Activated gamma-delta T cell (primary cell): ENCODE results near the gene KIF12.

ENCODE experiments used
- DNase-seq: peaks from one replicate; lab custom pipeline; 2025; lab: John Stamatoyannopoulos, UW

The KIF12 gene

GRCh38 chr9:114123031-114123977, 24.2 kb upstream of the KIF12 start:
- no peak for DNase-seq

- DNase-seq: no peak
Measured at GRCh38 chr9:114122136-114123027, 23.3 kb upstream of the KIF12 start.

- no peak for DNase-seq
Measured at GRCh38 chr9:114121227-114122135, 22.4 kb upstream of the KIF12 start.

- DNase-seq: no peak
Measured at GRCh38 chr9:114120192-114121014, 21.3 kb upstream of the KIF12 start.

- DNase-seq: no peak
Measured at GRCh38 chr9:114119242-114120191, 20.4 kb upstream of the KIF12 start.

- DNase-seq: no peak
Measured at GRCh38 chr9:114117996-114118830, 19.1 kb upstream of the KIF12 start.

GRCh38 chr9:114117614-114117995, 18.5 kb upstream of the KIF12 start:
- DNase-seq: no peak

GRCh38 chr9:114116126-114116747, 17.1 kb upstream of the KIF12 start:
- no peak for DNase-seq

GRCh38 chr9:114115654-114116125, 16.6 kb upstream of the KIF12 start:
- no peak for DNase-seq

GRCh38 chr9:114114364-114114763, 15.3 kb upstream of the KIF12 start:
- DNase-seq: no peak

GRCh38 chr9:114112778-114113584, 13.9 kb upstream of the KIF12 start:
- no peak for DNase-seq

GRCh38 chr9:114112325-114112724, 13.2 kb upstream of the KIF12 start:
- no peak for DNase-seq

- no peak for DNase-seq
Measured at GRCh38 chr9:114110180-114110579, 11.1 kb upstream of the KIF12 start.

- DNase-seq: no peak
Measured at GRCh38 chr9:114109124-114109523, 10.0 kb upstream of the KIF12 start.

GRCh38 chr9:114108016-114108833, 9.1 kb upstream of the KIF12 start:
- DNase-seq: no peak

GRCh38 chr9:114107286-114108001, 8.4 kb upstream of the KIF12 start:
- DNase-seq: no peak
